PC-3 (cell line): ENCODE results near the gene CXCR3. TPM values are rescaled to one million over a fixed set of nuclear protein-coding genes. Genes with fewer than 3 reads are reported as not detected.

ENCODE experiments used
- ATAC-seq: fragments of 200-7000 bp; cut with Tn5 transposase; 2 replicates; pipeline ENCODE4 v1.9.1; 2020; ENCODE audit warnings: mild to moderate bottlenecking, moderate library complexity
- Bru-seq: library from RNA; stranded (reverse); fragments of 400-500 nt; gene quantifications from one replicate; lab custom pipeline; 2021; lab: Mats Ljungman, UMichigan
- BruChase-seq, 2 experiments: library from RNA; stranded (reverse); fragments of 400-500 nt; gene quantifications; one replicate each; lab custom pipeline; 2021; lab: Mats Ljungman, UMichigan
- BruUV-seq: library from RNA; stranded (reverse); fragments of 400-500 nt; replicated peaks from 2 replicates; lab custom pipeline; 2021; lab: Mats Ljungman, UMichigan
- CTCF ChIA-PET: fragments of 300-600 bp; sonication (Branson Sonifier 250); formaldehyde crosslinking; loops from one replicate; lab custom pipeline; 2022; ENCODE audit warnings: antibody characterized with exemption; lab: Charles Lee
- POLR2A ChIA-PET: fragments of 300-600 bp; sonication (Branson Sonifier 250); formaldehyde crosslinking; loops from one replicate; lab custom pipeline; 2022; ENCODE audit warnings: antibody characterized with exemption; ENCODE audit not compliant: unreplicated experiment; lab: Charles Lee
- DNase-seq: peaks from one replicate; pipeline ENCODE4 v3.0.0-alpha.2; 2015
- H2AFZ ChIP-seq: fragments of 300-600 bp; sonication (generic); 2 replicates; pipeline ENCODE4 v1.6.0; 2016; ENCODE audit warnings: antibody characterized with exemption, low read length
- H3F3A ChIP-seq: fragments of 300-600 bp; sonication (generic); one replicate; pipeline ENCODE4 v1.6.0; 2017; ENCODE audit warnings: antibody characterized with exemption, low read length, control low read depth, mild to moderate bottlenecking; ENCODE audit not compliant: unreplicated experiment
- H3K27ac ChIP-seq: fragments of 300-600 bp; sonication (generic); 2 replicates; pipeline ENCODE4 v1.5.1; 2016; ENCODE audit warnings: mild to moderate bottlenecking, low read length
- H3K27me3 ChIP-seq: fragments of 300-600 bp; sonication (generic); 2 replicates; pipeline ENCODE4 v1.6.1; 2016; ENCODE audit warnings: low read length, mixed read lengths
- H3K36me3 ChIP-seq: fragments of 300-600 bp; sonication (generic); 2 replicates; pipeline ENCODE4 v1.6.1; 2016; ENCODE audit warnings: low read depth, mixed run types, low read length, mixed read lengths
- H3K4me1 ChIP-seq: fragments of 300-600 bp; sonication (generic); 2 replicates; pipeline ENCODE4 v1.5.1; 2016; ENCODE audit warnings: low read length; ENCODE audit not compliant: insufficient read depth
- H3K4me2 ChIP-seq: fragments of 300-600 bp; sonication (generic); 2 replicates; pipeline ENCODE4 v1.6.0; 2016; ENCODE audit warnings: low read length
- H3K4me3 ChIP-seq: fragments of 300-600 bp; sonication (generic); 2 replicates; pipeline ENCODE4 v1.5.1; 2016; ENCODE audit warnings: mild to moderate bottlenecking, low read length, mixed read lengths
- H3K79me2 ChIP-seq: fragments of 300-600 bp; sonication (generic); 2 replicates; pipeline ENCODE4 v1.6.1; 2017; ENCODE audit warnings: low read length, mixed read lengths
- H3K9ac ChIP-seq: fragments of 300-600 bp; sonication (generic); 2 replicates; pipeline ENCODE4 v1.6.0; 2016; ENCODE audit warnings: mild to moderate bottlenecking, low read length
- H3K9me2 ChIP-seq: fragments of 300-600 bp; sonication (generic); replicated peaks from 2 replicates; pipeline ENCODE4 v1.6.1; 2016; ENCODE audit warnings: mixed run types, low read length, mixed read lengths
- H3K9me3 ChIP-seq: fragments of 300-600 bp; sonication (generic); 2 replicates; pipeline ENCODE4 v1.6.1; 2016; ENCODE audit warnings: low read length, mixed read lengths
- H4K20me1 ChIP-seq: fragments of 300-600 bp; sonication (generic); 2 replicates; pipeline ENCODE4 v1.6.1; 2016; ENCODE audit warnings: low read length, mixed read lengths
- EZH2 ChIP-seq: fragments of 300-600 bp; sonication (generic); IDR thresholded peaks from one replicate; pipeline ENCODE4 v1.6.1; 2017; ENCODE audit warnings: antibody characterized with exemption, mild to moderate bottlenecking, low read length; ENCODE audit not compliant: unreplicated experiment
- EZH2phosphoT487 ChIP-seq: fragments of 300-600 bp; sonication (generic); IDR thresholded peaks from 2 replicates; pipeline ENCODE4 v1.6.1; 2018; ENCODE audit warnings: mild to moderate bottlenecking, antibody characterized with exemption, low read length, borderline replicate concordance
- intact Hi-C: fragments of 100-400 bp; cut with micrococcal nuclease; formaldehyde crosslinking; loops from 2 replicates; pipeline ENCODE4 v1.9.0; 2023
- long read RNA-seq: library from polyadenylated mRNA; unstranded; transcript quantifications from one replicate; pipeline ENCODE4 v2.0.0, GENCODE V29; 2021; ENCODE audit not compliant: unreplicated experiment
- total RNA-seq: library from RNA; depleted of rRNA; stranded (reverse); fragments of >200 nt; gene quantifications from 2 replicates; pipeline ENCODE4 v1.2.3, GENCODE V29; 2014; rRNA removed
- TF ChIP-seq, protein P1 (sequence below): fragments of 300-600 bp; sonication (generic); conservative IDR thresholded peaks from 2 replicates; pipeline ENCODE4 v1.5.1; 2017; ENCODE audit warnings: antibody characterized with exemption, low read depth, mild to moderate bottlenecking, low read length

CXCR3 gene
- not detected in 2 replicates for total RNA-seq
- not detected for Bru-seq, nascent RNA
- BruChase-seq, experiment 1, labeled RNA remaining after a 6-hour chase, result not detected
- not detected for BruChase-seq, experiment 2, labeled RNA remaining after a 2-hour chase
- long read RNA-seq, result 0 reads

GRCh38 chrX:71618303-71618721 is at the start of gene CXCR3:
TSS of gene CXCR3 (minus strand) at chrX:71618511. CDS start at chrX:71618449, 62 bp downstream.
- H3K36me3 ChIP-seq, result peaks cover 2% of the 10 kb centered on the region; the same call in 1 of the 2 replicates
- H3K27ac ChIP-seq, result no peak within 1 kb of the TSS
- H3K9me3 ChIP-seq, result no peaks in the 10 kb centered on the region
- ChIA-PET POLR2A (no interaction called here), CTCF (no interaction called here)
- intact Hi-C loops, result no loop called here
- no peak within 1 kb of the TSS for H3K4me2 ChIP-seq
- H3K9ac ChIP-seq, result no peak within 1 kb of the TSS
- H3K9me2 ChIP-seq, result no peaks in the 10 kb centered on the region
- H3K27me3 ChIP-seq, result no peaks in the 10 kb centered on the region
- no TSS peak for BruUV-seq
- no peak within 1 kb of the TSS for H3K4me3 ChIP-seq
- H2AFZ ChIP-seq, result no peak within 1 kb of the TSS
- no peaks in the 10 kb centered on the region for H3K79me2 ChIP-seq
- H3F3A ChIP-seq, result no peaks in the 10 kb centered on the region
- DNase-seq (no peak), ATAC-seq (no peak)
- no peaks in the 10 kb centered on the region for H4K20me1 ChIP-seq
- H3K4me1 ChIP-seq, result peaks cover 12% of the 10 kb centered on the region
- TF ChIP-seq EZH2phosphoT487, result no peak
- TF ChIP-seq EZH2, result no peak
- TF ChIP-seq, protein P1, sequence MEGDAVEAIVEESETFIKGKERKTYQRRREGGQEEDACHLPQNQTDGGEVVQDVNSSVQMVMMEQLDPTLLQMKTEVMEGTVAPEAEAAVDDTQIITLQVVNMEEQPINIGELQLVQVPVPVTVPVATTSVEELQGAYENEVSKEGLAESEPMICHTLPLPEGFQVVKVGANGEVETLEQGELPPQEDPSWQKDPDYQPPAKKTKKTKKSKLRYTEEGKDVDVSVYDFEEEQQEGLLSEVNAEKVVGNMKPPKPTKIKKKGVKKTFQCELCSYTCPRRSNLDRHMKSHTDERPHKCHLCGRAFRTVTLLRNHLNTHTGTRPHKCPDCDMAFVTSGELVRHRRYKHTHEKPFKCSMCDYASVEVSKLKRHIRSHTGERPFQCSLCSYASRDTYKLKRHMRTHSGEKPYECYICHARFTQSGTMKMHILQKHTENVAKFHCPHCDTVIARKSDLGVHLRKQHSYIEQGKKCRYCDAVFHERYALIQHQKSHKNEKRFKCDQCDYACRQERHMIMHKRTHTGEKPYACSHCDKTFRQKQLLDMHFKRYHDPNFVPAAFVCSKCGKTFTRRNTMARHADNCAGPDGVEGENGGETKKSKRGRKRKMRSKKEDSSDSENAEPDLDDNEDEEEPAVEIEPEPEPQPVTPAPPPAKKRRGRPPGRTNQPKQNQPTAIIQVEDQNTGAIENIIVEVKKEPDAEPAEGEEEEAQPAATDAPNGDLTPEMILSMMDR, result no peak

DNA sequence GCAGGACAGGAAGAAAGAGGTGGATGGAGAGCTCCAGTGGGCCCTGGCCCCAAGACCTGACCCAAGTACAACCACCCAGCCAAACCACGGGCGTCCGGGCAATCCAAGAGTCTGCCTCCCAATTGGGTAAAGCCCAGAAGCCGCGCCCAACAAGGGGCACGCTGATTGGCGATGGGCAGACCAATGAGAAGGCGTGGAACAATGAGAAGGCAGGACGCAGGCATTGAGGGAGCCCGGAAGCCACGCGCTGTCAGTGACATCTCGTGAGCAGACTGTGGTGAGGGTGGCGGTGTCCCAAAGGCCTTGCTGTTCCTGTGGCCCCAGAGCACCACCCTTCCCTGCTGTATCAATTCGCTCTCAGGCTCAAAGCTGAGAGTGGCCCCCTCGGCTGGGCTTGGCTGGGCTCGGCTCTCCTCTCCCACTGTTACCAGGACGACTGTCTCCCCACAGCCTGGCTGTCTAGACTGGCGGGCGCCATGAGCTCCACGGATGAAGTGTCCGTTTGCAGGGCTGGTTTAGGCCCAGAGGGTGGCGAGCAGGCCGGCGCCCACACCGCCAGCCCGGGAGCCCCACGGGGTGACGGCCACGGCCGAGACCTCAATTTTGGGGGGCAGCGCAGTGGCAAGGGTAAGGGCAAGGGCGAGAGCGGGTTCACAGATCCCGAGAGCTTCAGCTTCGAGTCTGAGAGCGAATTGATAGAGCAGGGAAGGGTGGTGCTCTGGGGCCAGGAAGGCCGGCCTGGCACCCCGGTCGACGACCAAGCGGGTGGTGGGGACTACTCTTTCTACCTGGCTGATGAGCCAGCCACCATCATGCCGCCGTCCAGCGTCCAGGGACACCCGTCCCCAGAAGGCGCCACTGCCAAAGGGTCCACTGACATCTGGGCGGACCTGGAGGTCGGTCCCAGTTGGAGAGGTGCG is 49.3 kb upstream of the CXCR3 start, which contains the start of gene LOC101059915:
TSS of gene LOC101059915 (plus strand) at position 219 of the 920 bp plus-strand sequence.
- no peaks in the 10 kb centered on the region for H3K9me3 ChIP-seq
- no peaks in the 10 kb centered on the region for H3F3A ChIP-seq
- ATAC-seq (no peak), DNase-seq (no peak)
- no peak within 1 kb of the TSS for H2AFZ ChIP-seq
- ChIA-PET CTCF (no interaction called here), POLR2A (no interaction called here)
- no peak within 1 kb of the TSS for H3K9ac ChIP-seq
- no peak within 1 kb of the TSS for H3K27ac ChIP-seq
- TF ChIP-seq EZH2phosphoT487, result no peak
- TF ChIP-seq, protein P1, result no peak
- TF ChIP-seq EZH2, result no peak
- no peaks in the 10 kb centered on the region for H4K20me1 ChIP-seq
- H3K4me3 ChIP-seq, result no peak within 1 kb of the TSS
- no peaks in the 10 kb centered on the region for H3K36me3 ChIP-seq
- no TSS peak for BruUV-seq
- H3K79me2 ChIP-seq, result no peaks in the 10 kb centered on the region
- H3K9me2 ChIP-seq, result no peaks in the 10 kb centered on the region
- intact Hi-C loops, result no loop called here
- H3K27me3 ChIP-seq, result no peaks in the 10 kb centered on the region
- peaks cover 19% of the 10 kb centered on the region for H3K4me1 ChIP-seq
- no peak within 1 kb of the TSS for H3K4me2 ChIP-seq
